K562 (cell line): ENCODE data around the gene TTC5.

ENCODE experiments used
- CTBP1 ChIP-seq: fragments of 450-650 bp; IDR thresholded peaks from 2 replicates; pipeline ENCODE4 v1.6.1; 2016; ENCODE audit warnings: borderline replicate concordance
- GABPA ChIP-seq: fragments of 200-800 bp; sonication (Bioruptor generic); conservative IDR thresholded peaks from 2 replicates; pipeline ENCODE4 v1.6.1; 2016; ENCODE audit warnings: low read depth, missing genetic modification characterization, missing compliant biosample characterization
- RBM34 ChIP-seq: fragments of 200-400 bp; formaldehyde crosslinking; IDR thresholded peaks from 2 replicates; pipeline ENCODE4 v1.6.1; 2018; ENCODE audit warnings: low read length, borderline replicate concordance; ENCODE audit not compliant: insufficient read depth
- TEAD2 ChIP-seq: fragments of 450-650 bp; IDR thresholded peaks from 2 replicates; pipeline ENCODE4 v1.6.1; 2016; ENCODE audit warnings: missing genetic modification characterization, control low read depth, missing compliant biosample characterization
- ZBTB17 ChIP-seq: fragments of 450-650 bp; formaldehyde crosslinking; IDR thresholded peaks from 2 replicates; pipeline ENCODE4 v1.4.0; 2020; ENCODE audit warnings: mild to moderate bottlenecking
- ZNF174 ChIP-seq: fragments of 250-450 bp; sonication (Bioruptor Pico); IDR thresholded peaks from 2 replicates; pipeline ENCODE4 v1.4.0; 2020; ENCODE audit warnings: mild to moderate bottlenecking
- ZNF23 ChIP-seq: fragments of 250-450 bp; sonication (Bioruptor Pico); IDR thresholded peaks from 2 replicates; pipeline ENCODE4 v1.4.0; 2020; ENCODE audit warnings: mild to moderate bottlenecking
- ZNF551 ChIP-seq: fragments of 250-450 bp; sonication (Bioruptor Pico); IDR thresholded peaks from 2 replicates; pipeline ENCODE4 v1.5.0; 2021; ENCODE audit warnings: mild to moderate bottlenecking, moderate library complexity
- TF ChIP-seq, protein P1 (sequence below): sonication (generic); formaldehyde crosslinking; IDR thresholded peaks from 2 replicates; pipeline ENCODE4 v1.8.0; 2022; ENCODE audit warnings: mild to moderate bottlenecking, missing genetic modification reagents, borderline replicate concordance

DNA sequence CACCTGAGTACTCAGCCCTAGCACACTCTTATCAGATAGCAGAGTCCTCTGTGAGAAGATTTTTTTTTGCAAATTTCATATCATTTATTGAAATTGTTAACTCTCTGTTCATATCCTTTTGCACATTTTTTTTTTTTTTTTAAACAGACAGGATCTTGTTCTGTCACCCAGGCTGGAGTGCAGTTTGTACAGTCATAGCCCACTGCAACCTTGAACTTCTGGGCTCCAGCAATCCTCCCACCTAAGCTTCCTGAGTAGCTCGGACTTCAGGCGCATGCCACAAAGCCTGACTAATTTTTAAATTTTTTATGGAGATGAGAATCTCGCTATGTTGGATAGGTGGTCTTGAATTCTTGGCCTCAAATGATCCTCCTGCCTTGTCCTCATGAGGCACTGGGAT, 42.0 kb upstream of the TTC5 start:
- TF ChIP-seq GABPA (tag) = no peak
- no peak for TF ChIP-seq ZNF551 (CRISPR knock-in tag)
- no peak for TF ChIP-seq CTBP1
- no peak for TF ChIP-seq TEAD2
- TF ChIP-seq ZNF23 (CRISPR knock-in tag) = no peak
- no peak for TF ChIP-seq ZBTB17 (CRISPR knock-in tag)
- TF ChIP-seq, protein P1, sequence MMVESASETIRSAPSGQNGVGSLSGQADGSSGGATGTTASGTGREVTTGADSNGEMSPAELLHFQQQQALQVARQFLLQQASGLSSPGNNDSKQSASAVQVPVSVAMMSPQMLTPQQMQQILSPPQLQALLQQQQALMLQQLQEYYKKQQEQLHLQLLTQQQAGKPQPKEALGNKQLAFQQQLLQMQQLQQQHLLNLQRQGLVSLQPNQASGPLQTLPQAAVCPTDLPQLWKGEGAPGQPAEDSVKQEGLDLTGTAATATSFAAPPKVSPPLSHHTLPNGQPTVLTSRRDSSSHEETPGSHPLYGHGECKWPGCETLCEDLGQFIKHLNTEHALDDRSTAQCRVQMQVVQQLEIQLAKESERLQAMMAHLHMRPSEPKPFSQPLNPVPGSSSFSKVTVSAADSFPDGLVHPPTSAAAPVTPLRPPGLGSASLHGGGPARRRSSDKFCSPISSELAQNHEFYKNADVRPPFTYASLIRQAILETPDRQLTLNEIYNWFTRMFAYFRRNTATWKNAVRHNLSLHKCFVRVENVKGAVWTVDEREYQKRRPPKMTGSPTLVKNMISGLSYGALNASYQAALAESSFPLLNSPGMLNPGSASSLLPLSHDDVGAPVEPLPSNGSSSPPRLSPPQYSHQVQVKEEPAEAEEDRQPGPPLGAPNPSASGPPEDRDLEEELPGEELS (CRISPR knock-in tag) = no peak
- TF ChIP-seq ZNF174 (CRISPR knock-in tag) = no peak
- no peak for TF ChIP-seq RBM34
